ENCODE data around the gene FBXO34. TPM values are rescaled to one million over a fixed set of nuclear protein-coding genes. Genes with fewer than 3 reads are reported as not detected.

FBXO34 gene
- total RNA-seq, 4 donors from 2014 or later = 28.1 to 75.3 (median 43.1) TPM

DNA sequence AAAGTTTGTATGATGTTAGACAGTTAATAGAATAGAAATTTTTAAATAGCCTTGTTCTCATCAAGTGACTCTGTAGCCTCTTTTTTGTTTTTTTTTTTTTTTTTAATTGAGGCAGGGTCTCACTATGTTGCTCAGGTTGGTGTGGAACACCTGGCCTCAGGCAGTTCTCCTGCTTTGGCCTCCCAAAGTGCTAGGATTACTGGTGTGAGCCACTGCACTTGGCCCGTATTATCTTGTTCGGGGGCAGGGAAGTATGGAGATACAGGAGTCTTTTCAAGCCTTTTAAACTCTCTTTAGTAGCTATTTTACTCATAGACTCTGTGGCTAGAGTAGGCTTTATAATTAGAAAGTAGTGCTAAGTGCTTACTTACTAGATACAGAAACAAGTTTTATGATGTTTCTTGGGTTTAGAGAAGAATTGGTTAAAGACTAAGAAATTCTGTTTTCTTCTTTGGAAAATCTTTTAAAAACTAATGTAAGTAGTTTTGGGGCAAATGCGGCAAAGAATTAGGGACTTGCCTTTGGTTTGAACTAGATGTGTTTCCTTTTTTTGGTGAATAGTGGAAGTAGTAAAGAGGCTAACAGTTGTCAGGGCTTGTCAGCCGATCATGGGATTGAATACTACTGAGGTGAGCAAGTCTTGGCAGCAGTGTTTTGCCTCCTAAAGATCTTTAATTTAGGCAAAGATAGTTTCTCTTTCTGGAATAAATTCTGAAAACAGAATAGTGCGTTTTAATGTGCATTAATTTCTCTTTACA, 31.3 kb downstream of the FBXO34 start:
- Histone ChIP-seq H3K4me3 (no peak overlapping the region), H3K27me3 (no peaks in the 10 kb centered on the region), H3K4me1 (peaks cover 0 to 16% (median 0%) of the 10 kb centered on the region in 4 donors), H3K9me3 (no peaks in the 10 kb centered on the region), H3K36me3 (peaks cover 0 to 10% (median 0%) of the 10 kb centered on the region in 3 donors), H3K27ac (no peak overlapping the region)
- DNase-seq = no peak
- TF ChIP-seq POLR2A (IDR thresholded peaks at IDR 0.05) = no peak
- TF ChIP-seq, protein P1, sequence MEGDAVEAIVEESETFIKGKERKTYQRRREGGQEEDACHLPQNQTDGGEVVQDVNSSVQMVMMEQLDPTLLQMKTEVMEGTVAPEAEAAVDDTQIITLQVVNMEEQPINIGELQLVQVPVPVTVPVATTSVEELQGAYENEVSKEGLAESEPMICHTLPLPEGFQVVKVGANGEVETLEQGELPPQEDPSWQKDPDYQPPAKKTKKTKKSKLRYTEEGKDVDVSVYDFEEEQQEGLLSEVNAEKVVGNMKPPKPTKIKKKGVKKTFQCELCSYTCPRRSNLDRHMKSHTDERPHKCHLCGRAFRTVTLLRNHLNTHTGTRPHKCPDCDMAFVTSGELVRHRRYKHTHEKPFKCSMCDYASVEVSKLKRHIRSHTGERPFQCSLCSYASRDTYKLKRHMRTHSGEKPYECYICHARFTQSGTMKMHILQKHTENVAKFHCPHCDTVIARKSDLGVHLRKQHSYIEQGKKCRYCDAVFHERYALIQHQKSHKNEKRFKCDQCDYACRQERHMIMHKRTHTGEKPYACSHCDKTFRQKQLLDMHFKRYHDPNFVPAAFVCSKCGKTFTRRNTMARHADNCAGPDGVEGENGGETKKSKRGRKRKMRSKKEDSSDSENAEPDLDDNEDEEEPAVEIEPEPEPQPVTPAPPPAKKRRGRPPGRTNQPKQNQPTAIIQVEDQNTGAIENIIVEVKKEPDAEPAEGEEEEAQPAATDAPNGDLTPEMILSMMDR (IDR thresholded peaks at IDR 0.05) = no peak

DNA sequence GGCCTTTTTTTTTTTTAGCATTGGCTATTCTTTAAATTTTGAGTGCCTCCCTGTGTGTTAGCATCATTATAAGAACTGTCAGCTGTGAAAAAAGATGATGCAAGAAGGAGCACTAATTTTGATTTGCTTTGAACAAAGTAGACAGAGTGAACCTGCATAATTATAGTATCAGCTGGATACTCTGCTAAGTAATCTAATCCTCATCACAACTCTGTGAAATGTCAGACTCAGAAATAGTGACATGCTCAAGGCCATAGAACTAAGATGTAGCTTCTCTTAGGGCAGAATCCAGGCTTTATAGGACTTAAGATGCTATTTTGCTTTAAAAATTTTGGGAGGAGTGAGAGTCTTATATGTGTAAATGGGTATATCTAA, 31.9 kb downstream of the FBXO34 start:
- Histone ChIP-seq H3K27ac (no peak overlapping the region), H3K27me3 (no peaks in the 10 kb centered on the region), H3K4me3 (no peak overlapping the region), H3K4me1 (peaks cover 0 to 19% (median 0%) of the 10 kb centered on the region in 4 donors), H3K9me3 (no peaks in the 10 kb centered on the region), H3K36me3 (peaks cover 0 to 10% (median 0%) of the 10 kb centered on the region in 3 donors)
- TF ChIP-seq POLR2A (IDR thresholded peaks at IDR 0.05) = no peak
- TF ChIP-seq, protein P1 (IDR thresholded peaks at IDR 0.05) = no peak
- DNase-seq = no peak

DNA sequence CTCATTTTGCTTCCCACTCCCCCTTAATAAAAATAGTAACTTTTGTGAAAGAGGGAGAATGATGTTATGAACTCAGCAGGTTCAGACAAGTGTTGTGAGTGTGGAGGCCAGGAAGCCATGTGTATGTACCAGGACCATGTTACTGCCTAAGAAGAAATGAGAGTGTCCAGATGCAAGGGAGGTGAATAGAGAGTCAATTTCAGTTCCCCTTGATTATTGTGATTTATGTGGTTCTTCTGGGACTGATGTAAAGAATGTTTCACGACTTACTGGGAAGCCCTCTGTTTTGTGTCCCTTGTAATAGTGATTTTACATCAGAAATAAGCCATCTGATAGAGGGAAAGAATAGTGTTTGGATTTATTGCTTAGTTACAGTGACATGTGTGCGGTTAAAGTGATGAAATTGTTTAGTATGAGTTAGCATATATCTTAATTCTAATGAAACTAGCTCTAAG, 32.5 kb downstream of the FBXO34 start:
- peaks cover 0 to 5% (median 0%) of the 10 kb centered on the region in 3 donors for H3K36me3 ChIP-seq
- no peaks in the 10 kb centered on the region for H3K9me3 ChIP-seq
- no peak for DNase-seq
- H3K4me3 ChIP-seq = no peak overlapping the region
- no peaks in the 10 kb centered on the region for H3K27me3 ChIP-seq
- TF ChIP-seq, protein P1 (IDR thresholded peaks at IDR 0.05) = no peak
- TF ChIP-seq POLR2A (IDR thresholded peaks at IDR 0.05) = no peak
- peaks cover 0 to 24% (median 0%) of the 10 kb centered on the region in 4 donors for H3K4me1 ChIP-seq
- no peak overlapping the region for H3K27ac ChIP-seq

DNA sequence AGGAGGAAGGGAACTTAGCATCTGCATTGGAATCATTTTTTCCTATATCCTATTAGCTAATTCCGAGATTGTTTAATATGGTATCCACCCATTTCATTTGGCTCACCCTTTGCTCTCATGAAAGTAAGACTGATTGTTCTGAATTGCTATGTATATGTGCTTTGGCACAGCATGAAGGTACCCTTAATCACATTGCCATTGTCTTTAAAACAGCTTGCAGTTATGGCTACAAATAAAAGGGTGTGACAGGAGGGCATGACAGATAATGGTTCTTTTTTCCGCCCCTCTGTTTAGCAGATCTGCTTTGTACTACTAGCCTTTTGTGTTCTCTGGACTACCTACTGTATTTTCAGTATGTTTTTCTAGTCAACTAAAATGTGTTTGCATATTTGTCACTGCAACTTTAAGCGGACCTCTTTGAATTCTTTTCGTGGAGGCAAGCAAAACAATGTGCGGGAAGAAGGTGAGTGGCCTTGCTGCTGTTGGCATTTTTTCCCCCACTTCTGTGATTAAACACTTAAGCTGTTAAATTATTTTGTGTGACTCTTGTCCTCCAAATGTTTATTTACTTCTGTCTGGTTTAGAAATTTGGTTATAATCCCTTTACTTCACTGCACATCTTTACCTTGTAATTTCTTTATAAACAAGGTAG, 35.8 kb downstream of the FBXO34 start:
- Histone ChIP-seq H3K9me3 (peaks cover 0 to 1% (median under 1%) of the 10 kb centered on the region in 4 donors), H3K27me3 (no peaks in the 10 kb centered on the region), H3K27ac (peak overlapping the region in 2 of 4 donors; percentile 53 to 58), H3K4me3 (no peak overlapping the region), H3K36me3 (no peaks in the 10 kb centered on the region), H3K4me1 (peaks cover 0 to 34% (median 2%) of the 10 kb centered on the region in 4 donors)
- no peak for TF ChIP-seq POLR2A (IDR thresholded peaks at IDR 0.05)
- TF ChIP-seq, protein P1 (IDR thresholded peaks at IDR 0.05) = no peak
- no peak for DNase-seq

DNA sequence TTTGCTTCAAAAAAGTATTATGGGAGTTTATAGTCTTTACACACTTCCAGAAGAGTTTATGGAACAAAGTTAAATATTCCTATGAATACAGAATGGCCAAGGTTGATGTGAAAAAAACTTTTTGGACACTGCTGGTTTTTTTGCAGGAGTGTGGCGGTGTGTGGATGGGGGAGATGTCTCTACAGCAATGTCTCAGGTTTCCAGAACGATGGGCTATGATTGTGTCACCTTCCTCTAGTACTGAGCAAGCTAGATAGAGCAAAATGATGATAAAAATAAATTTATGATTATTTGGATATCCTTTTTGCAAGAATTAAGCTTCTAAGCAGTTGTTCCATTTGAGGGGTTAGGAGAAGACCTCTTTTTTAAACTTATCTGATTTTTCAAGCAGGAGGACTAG, 37.9 kb downstream of the FBXO34 start:
- Histone ChIP-seq H3K4me1 (peaks cover 0 to 34% (median 2%) of the 10 kb centered on the region in 4 donors), H3K36me3 (no peaks in the 10 kb centered on the region)
- TF ChIP-seq, protein P1 (IDR thresholded peaks at IDR 0.05) = no peak
- no peak for TF ChIP-seq POLR2A (IDR thresholded peaks at IDR 0.05)

More for the DNA sequence above, 37.9 kb downstream of the FBXO34 start:
- Histone ChIP-seq H3K4me3 (no peak overlapping the region), H3K27me3 (no peaks in the 10 kb centered on the region), H3K9me3 (peaks cover 0 to 9% (median 5%) of the 10 kb centered on the region in 4 donors), H3K27ac (no peak overlapping the region)
- no peak for DNase-seq

Measured in Peyer's patch (tissue), 4 donors.